NCI-H187 (cell line): ENCODE data around the gene TGFB3.
A peak's percentile ranks its signal among the peaks of the same experiment; 100 is the strongest.
"Not testable (repeated sequence)": the region's sequence is repeated elsewhere in the genome, so short reads cannot be mapped to it uniquely, and the experiment has no call there.

Experiments
- DNase-seq, 2 experiments: peaks; one replicate each; lab custom pipeline; 2025; lab: John Stamatoyannopoulos, UW

The TGFB3 gene

GRCh38 chr14:75981426-75982265 is at the start of gene TGFB3:
TSS of gene TGFB3 (minus strand) at chr14:75981995. CDS start at chr14:75980893, 1,102 bp downstream.
- DNase-seq, result peak; percentile 48 to 54

- DNase-seq, result no peak
Measured at GRCh38 chr14:76024211-76024907, 42.6 kb upstream of the TGFB3 start.

GRCh38 chr14:76023757-76024156 is 42.0 kb upstream of the TGFB3 start:
- DNase-seq, result no peak

- DNase-seq, result no peak
Measured at GRCh38 chr14:76022991-76023390, 41.2 kb upstream of the TGFB3 start.

- no peak for DNase-seq
Measured at GRCh38 chr14:76019676-76020075, 37.9 kb upstream of the TGFB3 start.

GRCh38 chr14:76015668-76016067 is 33.9 kb upstream of the TGFB3 start:
- DNase-seq, result no peak

- DNase-seq, result no peak
Measured at GRCh38 chr14:76015191-76015590, 33.4 kb upstream of the TGFB3 start.

- DNase-seq, result no peak
Measured at GRCh38 chr14:76012354-76012753, 30.6 kb upstream of the TGFB3 start.

GRCh38 chr14:76011930-76012329 is 30.1 kb upstream of the TGFB3 start:
- no peak for DNase-seq

GRCh38 chr14:76009627-76010026 is 27.8 kb upstream of the TGFB3 start:
- not testable (repeated sequence) for DNase-seq

- DNase-seq, result no peak
Measured at GRCh38 chr14:76007852-76008251, 26.1 kb upstream of the TGFB3 start.

GRCh38 chr14:76007379-76007778 is 25.6 kb upstream of the TGFB3 start:
- DNase-seq, result no peak

GRCh38 chr14:76006253-76006652 is 24.5 kb upstream of the TGFB3 start:
- DNase-seq, result no peak

- no peak for DNase-seq
Measured at GRCh38 chr14:76002383-76002782, 20.6 kb upstream of the TGFB3 start.

GRCh38 chr14:75999511-76000190 is 17.9 kb upstream of the TGFB3 start:
- no peak for DNase-seq

- DNase-seq, result no peak
Measured at GRCh38 chr14:75996488-75996887, 14.7 kb upstream of the TGFB3 start.

- DNase-seq, result no peak
Measured at GRCh38 chr14:75995372-75996041, 13.7 kb upstream of the TGFB3 start.

- DNase-seq, result no peak
Measured at GRCh38 chr14:75993567-75994041, 11.8 kb upstream of the TGFB3 start.

- DNase-seq, result no peak
Measured at GRCh38 chr14:75991753-75992152, 10.0 kb upstream of the TGFB3 start.

GRCh38 chr14:75990297-75990696 is 8.5 kb upstream of the TGFB3 start:
- DNase-seq, result no peak

- DNase-seq, result no peak
Measured at GRCh38 chr14:75989134-75989533, 7.3 kb upstream of the TGFB3 start.
